ENCODE results near the gene OPCML. TPM values are rescaled to one million over a fixed set of nuclear protein-coding genes. Genes with fewer than 3 reads are reported as not detected.

OPCML gene
- total RNA-seq, 1 donor from 2014 or later = 2.7 TPM

DNA sequence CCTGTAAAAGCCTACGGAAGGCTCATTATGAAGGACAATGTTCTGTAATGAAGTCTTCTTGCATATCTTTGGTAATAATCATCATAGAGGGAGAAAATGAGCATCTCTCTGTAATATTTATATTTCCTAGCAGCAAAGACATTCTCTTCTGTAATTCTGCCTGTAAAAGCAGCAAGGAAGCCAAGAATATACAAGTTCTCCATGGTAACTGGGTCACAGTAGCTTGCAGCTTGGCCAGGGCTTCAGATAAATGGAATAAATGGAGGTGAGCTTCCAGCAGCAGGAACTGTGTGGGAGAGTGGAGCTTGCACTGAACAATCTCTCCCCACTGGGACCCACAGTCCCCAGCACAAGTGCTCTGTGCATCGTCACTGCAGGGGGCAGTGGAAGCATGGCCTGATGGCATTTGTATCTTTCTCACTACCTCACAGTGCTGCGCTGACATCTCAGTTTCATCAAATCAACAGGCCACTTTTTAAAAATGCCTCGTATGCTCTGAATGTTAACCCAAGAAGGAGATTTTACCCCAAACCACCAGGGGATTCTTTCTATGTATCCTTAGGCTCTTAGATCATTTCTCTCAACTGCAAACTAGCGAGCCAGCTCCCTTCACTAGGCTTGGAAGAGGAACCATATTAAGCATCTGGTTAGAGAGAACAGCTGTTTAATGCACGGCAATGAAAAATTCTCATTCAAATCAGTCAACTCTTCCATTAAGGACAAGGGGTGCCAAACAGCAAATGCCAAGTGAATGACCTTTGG, 1059.7 kb downstream of the OPCML start:
- Mint-ChIP-seq H3K9me3 (ENCODE audit: low read depth) (peaks cover 3% of the 10 kb centered on the region), H3K27ac (ENCODE audit: unreplicated experiment) (peak overlapping the region; percentile 33), H3K4me1 (ENCODE audit: low read depth) (peaks cover 19% of the 10 kb centered on the region), H3K4me3 (ENCODE audit: unreplicated experiment) (no peak overlapping the region), H3K27me3 (ENCODE audit: low read depth) (no peaks in the 10 kb centered on the region), H3K36me3 (ENCODE audit: low read depth) (no peaks in the 10 kb centered on the region)
- TF ChIP-seq, protein P1, sequence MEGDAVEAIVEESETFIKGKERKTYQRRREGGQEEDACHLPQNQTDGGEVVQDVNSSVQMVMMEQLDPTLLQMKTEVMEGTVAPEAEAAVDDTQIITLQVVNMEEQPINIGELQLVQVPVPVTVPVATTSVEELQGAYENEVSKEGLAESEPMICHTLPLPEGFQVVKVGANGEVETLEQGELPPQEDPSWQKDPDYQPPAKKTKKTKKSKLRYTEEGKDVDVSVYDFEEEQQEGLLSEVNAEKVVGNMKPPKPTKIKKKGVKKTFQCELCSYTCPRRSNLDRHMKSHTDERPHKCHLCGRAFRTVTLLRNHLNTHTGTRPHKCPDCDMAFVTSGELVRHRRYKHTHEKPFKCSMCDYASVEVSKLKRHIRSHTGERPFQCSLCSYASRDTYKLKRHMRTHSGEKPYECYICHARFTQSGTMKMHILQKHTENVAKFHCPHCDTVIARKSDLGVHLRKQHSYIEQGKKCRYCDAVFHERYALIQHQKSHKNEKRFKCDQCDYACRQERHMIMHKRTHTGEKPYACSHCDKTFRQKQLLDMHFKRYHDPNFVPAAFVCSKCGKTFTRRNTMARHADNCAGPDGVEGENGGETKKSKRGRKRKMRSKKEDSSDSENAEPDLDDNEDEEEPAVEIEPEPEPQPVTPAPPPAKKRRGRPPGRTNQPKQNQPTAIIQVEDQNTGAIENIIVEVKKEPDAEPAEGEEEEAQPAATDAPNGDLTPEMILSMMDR (IDR thresholded peaks at IDR 0.05) = peak; percentile 40
- DNase-seq (ENCODE audit: low spot score) = no peak

DNA sequence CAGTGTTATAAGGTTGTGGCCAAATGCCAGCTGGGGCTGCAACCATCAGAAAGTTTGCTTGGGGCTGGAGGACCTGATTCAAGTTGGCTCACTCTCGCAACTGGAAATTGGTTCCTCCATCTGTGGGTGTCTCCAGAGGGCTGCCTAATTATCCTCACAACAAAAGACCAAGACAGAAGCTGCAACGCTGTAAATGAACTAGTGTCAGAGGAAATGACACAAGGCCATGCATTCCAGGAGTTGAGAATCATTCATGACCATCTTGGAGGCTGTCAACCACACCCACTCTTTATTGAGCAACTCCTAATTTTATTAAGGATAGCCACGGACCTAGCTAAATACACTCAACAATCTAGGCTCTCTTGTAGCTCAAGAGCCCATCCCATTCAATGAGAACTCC, 1060.8 kb downstream of the OPCML start:
- no peak for DNase-seq (ENCODE audit: low spot score)
- Mint-ChIP-seq H3K4me3 (ENCODE audit: unreplicated experiment) (no peak overlapping the region), H3K9me3 (ENCODE audit: low read depth) (peaks cover 3% of the 10 kb centered on the region), H3K4me1 (ENCODE audit: low read depth) (peaks cover 19% of the 10 kb centered on the region), H3K27ac (ENCODE audit: unreplicated experiment) (no peak overlapping the region), H3K36me3 (ENCODE audit: low read depth) (no peaks in the 10 kb centered on the region), H3K27me3 (ENCODE audit: low read depth) (no peaks in the 10 kb centered on the region)
- TF ChIP-seq, protein P1 (IDR thresholded peaks at IDR 0.05) = no peak

DNA sequence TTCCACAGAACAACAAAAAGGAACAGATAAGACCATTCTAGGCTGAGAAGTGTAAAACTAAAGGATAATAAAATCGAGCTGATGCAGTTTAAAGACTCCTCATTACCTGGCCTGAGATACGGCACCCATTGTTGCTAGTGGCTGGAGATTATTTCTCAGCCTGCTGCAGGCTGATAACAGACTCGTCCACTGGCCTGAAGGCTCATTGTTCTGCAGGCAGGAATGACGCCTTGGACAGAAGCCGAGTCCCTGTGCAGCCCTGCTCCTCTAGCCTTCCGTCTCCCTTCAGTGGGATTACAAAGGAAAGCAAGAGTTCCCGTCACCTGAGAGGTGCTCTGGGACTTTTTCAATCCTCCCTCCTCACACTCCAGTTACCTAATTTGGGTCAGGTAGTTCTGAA, 1065.3 kb downstream of the OPCML start:
- DNase-seq (ENCODE audit: low spot score) = no peak
- no peaks in the 10 kb centered on the region for H3K27me3 Mint-ChIP-seq (ENCODE audit: low read depth)
- no peak overlapping the region for H3K27ac Mint-ChIP-seq (ENCODE audit: unreplicated experiment)
- no peaks in the 10 kb centered on the region for H3K9me3 Mint-ChIP-seq (ENCODE audit: low read depth)
- H3K4me1 Mint-ChIP-seq (ENCODE audit: low read depth) = peaks cover 5% of the 10 kb centered on the region
- no peaks in the 10 kb centered on the region for H3K36me3 Mint-ChIP-seq (ENCODE audit: low read depth)
- H3K4me3 Mint-ChIP-seq (ENCODE audit: unreplicated experiment) = no peak overlapping the region
- TF ChIP-seq, protein P1 (IDR thresholded peaks at IDR 0.05) = no peak

DNA sequence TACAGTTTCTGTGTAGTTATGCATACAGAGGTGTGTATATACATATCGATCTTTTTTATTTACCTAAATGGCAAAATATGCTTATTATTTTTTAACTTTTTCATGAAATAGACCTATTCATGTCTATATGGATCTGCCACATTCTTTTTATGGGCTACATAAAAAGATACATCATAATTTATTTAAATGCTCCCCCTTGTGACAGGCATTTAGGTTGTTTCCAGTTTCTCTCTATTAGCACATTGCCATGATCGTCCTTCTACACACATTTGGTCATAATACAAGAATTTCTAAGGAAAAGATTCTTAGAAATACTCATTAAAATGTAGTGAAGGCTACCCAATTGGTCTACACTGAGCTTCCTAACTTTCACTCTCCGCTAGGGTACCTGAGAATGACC, 1067.4 kb downstream of the OPCML start:
- peaks cover 5% of the 10 kb centered on the region for H3K4me1 Mint-ChIP-seq (ENCODE audit: low read depth)
- H3K4me3 Mint-ChIP-seq (ENCODE audit: unreplicated experiment) = no peak overlapping the region
- H3K36me3 Mint-ChIP-seq (ENCODE audit: low read depth) = no peaks in the 10 kb centered on the region
- no peak for DNase-seq (ENCODE audit: low spot score)
- TF ChIP-seq, protein P1 (IDR thresholded peaks at IDR 0.05) = peak; percentile 72
- no peak overlapping the region for H3K27ac Mint-ChIP-seq (ENCODE audit: unreplicated experiment)
- H3K9me3 Mint-ChIP-seq (ENCODE audit: low read depth) = peaks cover 6% of the 10 kb centered on the region
- no peaks in the 10 kb centered on the region for H3K27me3 Mint-ChIP-seq (ENCODE audit: low read depth)

DNA sequence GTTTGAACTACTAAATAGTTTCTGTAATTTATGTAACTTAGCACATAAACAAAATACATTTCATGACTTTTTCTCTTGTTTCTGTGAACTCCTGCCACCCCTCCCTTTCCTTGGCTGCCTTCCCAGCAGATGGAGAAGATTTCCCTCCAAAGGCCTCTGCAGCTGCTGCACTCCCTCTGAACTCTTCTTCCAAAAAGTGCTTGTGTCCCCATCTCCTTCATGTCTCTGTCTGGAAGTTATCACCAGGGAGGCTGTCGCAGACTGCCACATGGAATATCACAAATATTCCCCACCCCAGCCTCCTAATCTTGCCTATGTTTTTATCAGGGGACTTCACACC, 1068.3 kb downstream of the OPCML start:
- Mint-ChIP-seq H3K27me3 (ENCODE audit: low read depth) (no peaks in the 10 kb centered on the region), H3K4me1 (ENCODE audit: low read depth) (peaks cover 10% of the 10 kb centered on the region), H3K36me3 (ENCODE audit: low read depth) (no peaks in the 10 kb centered on the region), H3K27ac (ENCODE audit: unreplicated experiment) (peak overlapping the region; percentile 60), H3K9me3 (ENCODE audit: low read depth) (peaks cover 10% of the 10 kb centered on the region), H3K4me3 (ENCODE audit: unreplicated experiment) (no peak overlapping the region)
- TF ChIP-seq, protein P1 (IDR thresholded peaks at IDR 0.05) = no peak
- no peak for DNase-seq (ENCODE audit: low spot score)
